Parathyroid adenoma (tissue), 2 donors: ENCODE measurements around the gene GULP1.

ENCODE experiments used
- H2AFZ ChIP-seq: fragments of 300-600 bp; sonication (generic); one replicate; pipeline ENCODE4 v1.7.0; 2017; ENCODE audit warnings: antibody characterized with exemption, mild to moderate bottlenecking
- H3K27ac ChIP-seq: fragments of 300-600 bp; sonication (generic); one replicate; pipeline ENCODE4 v1.7.0; 2017
- H3K27me3 ChIP-seq: fragments of 300-600 bp; sonication (generic); one replicate; pipeline ENCODE4 v1.7.0; 2017; ENCODE audit warnings: low read length; ENCODE audit not compliant: control insufficient read depth, insufficient read depth
- H3K36me3 ChIP-seq: fragments of 300-600 bp; sonication (generic); one replicate; pipeline ENCODE4 v1.7.0; 2017; ENCODE audit warnings: low read length; ENCODE audit not compliant: control insufficient read depth, insufficient read depth
- H3K4me1 ChIP-seq: fragments of 300-600 bp; sonication (generic); one replicate; pipeline ENCODE4 v1.7.0; 2017; ENCODE audit warnings: control low read depth
- H3K4me2 ChIP-seq: fragments of 300-600 bp; sonication (generic); one replicate; pipeline ENCODE4 v1.7.0; 2017; ENCODE audit warnings: low read length
- H3K4me3 ChIP-seq: fragments of 300-600 bp; sonication (generic); one replicate; pipeline ENCODE4 v1.7.0; 2017; ENCODE audit warnings: low read depth, low read length
- H3K79me2 ChIP-seq: fragments of 300-600 bp; sonication (generic); one replicate; pipeline ENCODE4 v1.7.0; 2017; ENCODE audit warnings: control low read depth
- H3K9ac ChIP-seq: fragments of 300-600 bp; sonication (generic); one replicate; pipeline ENCODE4 v1.7.0; 2017; ENCODE audit warnings: mild to moderate bottlenecking
- H3K9me3 ChIP-seq: fragments of 300-600 bp; sonication (generic); one replicate; pipeline ENCODE4 v1.7.0; 2017; ENCODE audit warnings: low read length; ENCODE audit not compliant: control insufficient read depth
- TF ChIP-seq, protein P1 (sequence below): fragments of 300-600 bp; sonication (generic); IDR thresholded peaks from one replicate; pipeline ENCODE4 v1.7.0; 2017; ENCODE audit warnings: antibody characterized with exemption, mild to moderate bottlenecking
- donor health status: primary hyperparathyroidism.

The GULP1 gene

DNA sequence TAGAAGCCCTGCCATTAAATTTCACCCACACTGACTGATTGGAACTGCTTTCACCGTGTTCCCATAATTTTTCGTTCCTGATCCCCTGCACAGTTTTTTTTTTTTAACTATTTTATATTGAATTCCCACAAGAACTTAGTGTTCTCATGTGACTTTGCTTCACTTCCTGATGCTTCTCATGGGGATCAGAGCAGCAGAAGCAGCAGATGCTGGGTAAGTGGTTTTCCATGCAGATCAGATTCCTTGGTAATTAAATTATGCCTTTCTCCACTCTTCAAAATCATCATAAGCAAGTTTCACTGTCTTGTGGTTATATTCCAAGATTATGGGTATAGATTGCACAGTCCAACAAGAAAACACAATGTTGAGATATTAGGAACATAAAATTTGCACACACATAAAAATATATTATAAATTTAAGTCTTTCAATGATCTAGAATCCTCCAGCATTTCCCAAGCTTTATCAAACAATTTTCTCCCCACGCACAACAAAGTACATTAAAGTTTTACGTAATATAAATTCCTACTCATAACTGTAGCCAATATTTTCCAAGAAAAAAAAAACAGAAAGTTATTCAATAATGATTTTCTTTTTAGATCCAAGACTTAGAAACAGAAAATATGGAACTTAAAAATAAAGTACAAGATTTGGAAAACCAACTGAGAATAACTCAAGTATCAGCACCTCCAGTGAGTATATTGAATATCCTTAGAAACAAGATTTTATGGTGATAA lies 277.9 kb downstream of the GULP1 start:
- no peaks in the 10 kb centered on the region for H3K79me2 ChIP-seq
- no peaks in the 10 kb centered on the region for H3K36me3 ChIP-seq
- H3K9ac ChIP-seq: no peak overlapping the region
- H3K27me3 ChIP-seq: no peaks in the 10 kb centered on the region
- H3K27ac ChIP-seq: no peak overlapping the region
- TF ChIP-seq, protein P1, sequence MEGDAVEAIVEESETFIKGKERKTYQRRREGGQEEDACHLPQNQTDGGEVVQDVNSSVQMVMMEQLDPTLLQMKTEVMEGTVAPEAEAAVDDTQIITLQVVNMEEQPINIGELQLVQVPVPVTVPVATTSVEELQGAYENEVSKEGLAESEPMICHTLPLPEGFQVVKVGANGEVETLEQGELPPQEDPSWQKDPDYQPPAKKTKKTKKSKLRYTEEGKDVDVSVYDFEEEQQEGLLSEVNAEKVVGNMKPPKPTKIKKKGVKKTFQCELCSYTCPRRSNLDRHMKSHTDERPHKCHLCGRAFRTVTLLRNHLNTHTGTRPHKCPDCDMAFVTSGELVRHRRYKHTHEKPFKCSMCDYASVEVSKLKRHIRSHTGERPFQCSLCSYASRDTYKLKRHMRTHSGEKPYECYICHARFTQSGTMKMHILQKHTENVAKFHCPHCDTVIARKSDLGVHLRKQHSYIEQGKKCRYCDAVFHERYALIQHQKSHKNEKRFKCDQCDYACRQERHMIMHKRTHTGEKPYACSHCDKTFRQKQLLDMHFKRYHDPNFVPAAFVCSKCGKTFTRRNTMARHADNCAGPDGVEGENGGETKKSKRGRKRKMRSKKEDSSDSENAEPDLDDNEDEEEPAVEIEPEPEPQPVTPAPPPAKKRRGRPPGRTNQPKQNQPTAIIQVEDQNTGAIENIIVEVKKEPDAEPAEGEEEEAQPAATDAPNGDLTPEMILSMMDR: no peak
- no peaks in the 10 kb centered on the region for H3K9me3 ChIP-seq
- H2AFZ ChIP-seq: no peak overlapping the region
- H3K4me2 ChIP-seq: no peak overlapping the region
- no peaks in the 10 kb centered on the region for H3K4me1 ChIP-seq
- H3K4me3 ChIP-seq: no peak overlapping the region

DNA sequence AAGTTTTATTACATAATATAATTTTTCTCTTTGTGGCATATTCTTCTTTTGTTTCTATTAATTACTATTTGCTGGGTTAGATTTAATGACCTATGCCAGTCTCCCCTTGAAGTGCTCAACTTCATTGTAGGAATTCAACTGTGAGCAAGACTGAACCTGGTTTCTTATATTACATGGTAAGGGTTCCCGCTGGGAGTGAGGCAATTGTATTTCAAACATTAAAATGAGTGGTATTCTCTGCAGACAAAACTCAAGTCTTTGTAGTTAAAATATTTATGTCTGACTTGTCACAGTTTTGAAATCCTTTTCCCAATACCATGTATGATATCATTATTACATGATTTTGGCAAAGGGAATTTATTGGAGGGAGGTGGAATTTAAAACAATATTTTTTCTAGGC lies 278.7 kb downstream of the GULP1 start:
- H3K27ac ChIP-seq: no peak overlapping the region
- H3K79me2 ChIP-seq: no peaks in the 10 kb centered on the region
- H2AFZ ChIP-seq: no peak overlapping the region
- H3K4me2 ChIP-seq: no peak overlapping the region
- TF ChIP-seq, protein P1: no peak
- H3K27me3 ChIP-seq: no peaks in the 10 kb centered on the region
- H3K36me3 ChIP-seq: no peaks in the 10 kb centered on the region
- H3K4me3 ChIP-seq: no peak overlapping the region
- H3K9ac ChIP-seq: no peak overlapping the region
- H3K9me3 ChIP-seq: no peaks in the 10 kb centered on the region
- H3K4me1 ChIP-seq: no peaks in the 10 kb centered on the region

- Histone ChIP-seq H3K4me3 (no peak overlapping the region), H3K27ac (no peak overlapping the region), H3K79me2 (no peaks in the 10 kb centered on the region), H3K4me1 (no peaks in the 10 kb centered on the region), H3K9me3 (no peaks in the 10 kb centered on the region), H2AFZ (no peak overlapping the region), H3K27me3 (no peaks in the 10 kb centered on the region), H3K36me3 (no peaks in the 10 kb centered on the region), H3K4me2 (no peak overlapping the region), H3K9ac (no peak overlapping the region)
- TF ChIP-seq, protein P1: no peak
Observed at GRCh38 chr2:188571543-188572303, 280.0 kb downstream of the GULP1 start.

- Histone ChIP-seq H3K27me3 (no peaks in the 10 kb centered on the region), H3K9ac (no peak overlapping the region), H3K27ac (no peak overlapping the region), H3K36me3 (no peaks in the 10 kb centered on the region), H3K4me2 (no peak overlapping the region), H3K9me3 (no peaks in the 10 kb centered on the region), H3K4me3 (no peak overlapping the region), H3K4me1 (no peaks in the 10 kb centered on the region), H3K79me2 (no peaks in the 10 kb centered on the region), H2AFZ (no peak overlapping the region)
- TF ChIP-seq, protein P1: no peak
Observed at GRCh38 chr2:188572592-188572991, 280.9 kb downstream of the GULP1 start.
